ENCODE data around the gene SMIM41. TPM values are rescaled to one million over a fixed set of nuclear protein-coding genes. Genes with fewer than 3 reads are reported as not detected.
A peak's percentile ranks its signal among the peaks of the same experiment; 100 is the strongest.

SMIM41 gene
- polyA plus RNA-seq, 1 donor (not counting 4 experiments of a cell fraction or from before 2014, with no cell fraction given) = not detected

DNA sequence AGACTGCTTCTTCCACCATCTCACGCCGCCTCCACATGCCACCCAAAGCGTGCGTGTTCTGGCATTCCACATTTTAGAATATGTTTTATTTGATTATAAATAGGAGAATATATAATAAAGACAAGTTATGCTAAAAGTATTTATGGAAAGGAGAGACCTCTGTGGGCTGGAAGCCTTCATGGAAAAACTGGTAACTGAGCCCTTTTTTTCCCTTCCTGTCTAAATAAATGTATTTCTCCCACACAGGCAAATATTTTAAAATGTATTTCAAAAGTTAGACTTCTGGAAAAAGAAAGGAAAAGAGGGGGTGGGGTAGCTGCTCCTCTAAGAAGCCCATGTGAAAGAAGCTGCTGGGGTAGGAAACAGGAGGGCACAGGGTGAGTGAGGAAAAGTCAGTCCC lies 44.3 kb upstream of the SMIM41 start:
- H3K36me3 ChIP-seq (ENCODE audit: control insufficient read depth in 2 of 2, extremely low read depth in 1 of 2, insufficient read depth in 2 of 2, low read length in 2 of 2) = no peaks in the 10 kb centered on the region
- dilution Hi-C loops (cut with MboI; ENCODE audit: extremely low pct_ligation_motif_present, low sequenced_read_pairs) = no loop called here
- no peak overlapping the region for H2AFZ ChIP-seq (ENCODE audit: control insufficient read depth, low read length)
- DNase-seq (ENCODE audit: low read depth, low spot score) (no peak), FAIRE-seq (no peak)
- H3K9me3 ChIP-seq (ENCODE audit: control insufficient read depth, low read depth, low read length) = no peaks in the 10 kb centered on the region
- H3K4me1 ChIP-seq (ENCODE audit: control insufficient read depth, extremely low read depth, insufficient read depth, low read length) = peaks cover 22% of the 10 kb centered on the region
- no peaks in the 10 kb centered on the region for H3K9me1 ChIP-seq (ENCODE audit: control insufficient read depth, extremely low read depth, insufficient read depth, low read length)
- no peak overlapping the region for H3K4me2 ChIP-seq (ENCODE audit: control insufficient read depth, extremely low read depth, insufficient read depth, low read depth, low read length)
- H4K20me1 ChIP-seq (ENCODE audit: control insufficient read depth, extremely low read depth, insufficient read depth, low read length) = no peaks in the 10 kb centered on the region
- TF ChIP-seq EZH2 (IDR thresholded peaks at IDR 0.05; ENCODE audit: low read length) = no peak
- TF ChIP-seq, protein P1, sequence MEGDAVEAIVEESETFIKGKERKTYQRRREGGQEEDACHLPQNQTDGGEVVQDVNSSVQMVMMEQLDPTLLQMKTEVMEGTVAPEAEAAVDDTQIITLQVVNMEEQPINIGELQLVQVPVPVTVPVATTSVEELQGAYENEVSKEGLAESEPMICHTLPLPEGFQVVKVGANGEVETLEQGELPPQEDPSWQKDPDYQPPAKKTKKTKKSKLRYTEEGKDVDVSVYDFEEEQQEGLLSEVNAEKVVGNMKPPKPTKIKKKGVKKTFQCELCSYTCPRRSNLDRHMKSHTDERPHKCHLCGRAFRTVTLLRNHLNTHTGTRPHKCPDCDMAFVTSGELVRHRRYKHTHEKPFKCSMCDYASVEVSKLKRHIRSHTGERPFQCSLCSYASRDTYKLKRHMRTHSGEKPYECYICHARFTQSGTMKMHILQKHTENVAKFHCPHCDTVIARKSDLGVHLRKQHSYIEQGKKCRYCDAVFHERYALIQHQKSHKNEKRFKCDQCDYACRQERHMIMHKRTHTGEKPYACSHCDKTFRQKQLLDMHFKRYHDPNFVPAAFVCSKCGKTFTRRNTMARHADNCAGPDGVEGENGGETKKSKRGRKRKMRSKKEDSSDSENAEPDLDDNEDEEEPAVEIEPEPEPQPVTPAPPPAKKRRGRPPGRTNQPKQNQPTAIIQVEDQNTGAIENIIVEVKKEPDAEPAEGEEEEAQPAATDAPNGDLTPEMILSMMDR (optimal IDR thresholded peaks at IDR 0.05 in 1 of 3, IDR thresholded peaks at IDR 0.05 in 1 of 3, conservative IDR thresholded peaks at IDR 0.05 in 1 of 3; ENCODE audit: extremely low read depth in 1 of 3, insufficient read depth in 2 of 3, low read length in 3 of 3) = no peak
- no peak overlapping the region for H3K27ac ChIP-seq (ENCODE audit: control insufficient read depth, insufficient read depth, low read length)
- H3K9ac ChIP-seq (ENCODE audit: control insufficient read depth, extremely low read depth, insufficient read depth, low read length) = no peak overlapping the region
- peaks cover 13% of the 10 kb centered on the region for H3K27me3 ChIP-seq (ENCODE audit: control insufficient read depth, extremely low read depth, insufficient read depth, low read length)
- H3K4me3 ChIP-seq (ENCODE audit: control insufficient read depth in 2 of 3, extremely low read depth in 1 of 3, insufficient read depth in 2 of 3, low read depth in 1 of 3, low read length in 3 of 3) = no peak overlapping the region
- no peaks in the 10 kb centered on the region for H3K79me2 ChIP-seq (ENCODE audit: control insufficient read depth, insufficient read depth, low read length)

DNA sequence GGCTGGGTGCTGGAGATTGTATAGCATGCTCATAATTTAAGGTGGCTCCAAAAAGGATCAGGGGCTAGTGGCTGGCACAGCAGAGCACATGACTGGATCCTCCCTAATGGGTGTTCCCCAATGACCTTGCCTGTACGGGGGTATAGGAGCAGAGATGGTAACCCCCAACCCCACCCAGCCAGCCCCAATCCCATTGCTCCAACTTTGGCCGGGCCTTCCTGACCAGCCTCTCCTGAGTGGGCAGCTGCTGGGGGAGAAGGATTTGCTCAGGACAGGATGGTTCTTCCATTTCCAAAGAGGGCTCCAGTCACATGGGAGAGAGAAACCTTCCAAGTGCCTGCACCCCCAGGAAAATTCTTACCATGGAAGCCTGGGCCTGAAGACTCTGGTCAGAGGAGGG lies 43.6 kb upstream of the SMIM41 start:
- no peaks in the 10 kb centered on the region for H3K36me3 ChIP-seq (ENCODE audit: control insufficient read depth in 2 of 2, extremely low read depth in 1 of 2, insufficient read depth in 2 of 2, low read length in 2 of 2)
- no peaks in the 10 kb centered on the region for H4K20me1 ChIP-seq (ENCODE audit: control insufficient read depth, extremely low read depth, insufficient read depth, low read length)
- DNase-seq (ENCODE audit: low read depth, low spot score) = no peak
- peak overlapping the region; percentile 77 for H3K9ac ChIP-seq (ENCODE audit: control insufficient read depth, extremely low read depth, insufficient read depth, low read length)
- H3K4me3 ChIP-seq (ENCODE audit: control insufficient read depth in 2 of 3, extremely low read depth in 1 of 3, insufficient read depth in 2 of 3, low read depth in 1 of 3, low read length in 3 of 3) = no peak overlapping the region
- H3K27ac ChIP-seq (ENCODE audit: control insufficient read depth, insufficient read depth, low read length) = no peak overlapping the region
- no peaks in the 10 kb centered on the region for H3K9me1 ChIP-seq (ENCODE audit: control insufficient read depth, extremely low read depth, insufficient read depth, low read length)
- no peaks in the 10 kb centered on the region for H3K9me3 ChIP-seq (ENCODE audit: control insufficient read depth, low read depth, low read length)
- H2AFZ ChIP-seq (ENCODE audit: control insufficient read depth, low read length) = no peak overlapping the region
- peaks cover 22% of the 10 kb centered on the region for H3K4me1 ChIP-seq (ENCODE audit: control insufficient read depth, extremely low read depth, insufficient read depth, low read length)
- no peaks in the 10 kb centered on the region for H3K79me2 ChIP-seq (ENCODE audit: control insufficient read depth, insufficient read depth, low read length)
- FAIRE-seq = no peak
- dilution Hi-C loops (cut with MboI; ENCODE audit: extremely low pct_ligation_motif_present, low sequenced_read_pairs) = no loop called here
- H3K4me2 ChIP-seq (ENCODE audit: control insufficient read depth, extremely low read depth, insufficient read depth, low read depth, low read length) = no peak overlapping the region
- H3K27me3 ChIP-seq (ENCODE audit: control insufficient read depth, extremely low read depth, insufficient read depth, low read length) = peaks cover 13% of the 10 kb centered on the region
- TF ChIP-seq EZH2 (IDR thresholded peaks at IDR 0.05; ENCODE audit: low read length) = no peak
- TF ChIP-seq, protein P1 (optimal IDR thresholded peaks at IDR 0.05 in 1 of 3, IDR thresholded peaks at IDR 0.05 in 1 of 3, conservative IDR thresholded peaks at IDR 0.05 in 1 of 3; ENCODE audit: extremely low read depth in 1 of 3, insufficient read depth in 2 of 3, low read length in 3 of 3) = no peak

All from keratinocyte (primary cell).